Lower lobe of right lung (tissue), 2 donors: ENCODE results near the gene BCAR3. TPM values are rescaled to one million over a fixed set of nuclear protein-coding genes. Genes with fewer than 3 reads are reported as not detected.

Experiments used
- ATAC-seq, 2 donors: fragments of 200-7000 bp; cut with Tn5 transposase; one replicate each; pipeline ENCODE4 v1.9.1; 2020 to 2022; ENCODE audit warnings: mild to moderate bottlenecking in 2 of 2, moderate library complexity in 2 of 2
- DNase-seq: peaks from one replicate; pipeline ENCODE4 v3.0.0-alpha.2; 2020
- H3K27ac ChIP-seq: fragments of 200-600 bp; one replicate; pipeline ENCODE4 v1.8.0; 2022
- H3K27me3 ChIP-seq: fragments of 200-600 bp; one replicate; pipeline ENCODE4 v1.8.0; 2022; ENCODE audit warnings: low read depth
- H3K36me3 ChIP-seq: fragments of 200-600 bp; one replicate; pipeline ENCODE4 v1.8.0; 2022; ENCODE audit warnings: mild to moderate bottlenecking
- H3K4me1 ChIP-seq: fragments of 200-600 bp; one replicate; pipeline ENCODE4 v1.8.0; 2022
- H3K4me3 ChIP-seq: fragments of 200-600 bp; one replicate; pipeline ENCODE4 v1.8.0; 2022; ENCODE audit warnings: mild to moderate bottlenecking
- H3K9me3 ChIP-seq: fragments of 200-600 bp; one replicate; pipeline ENCODE4 v1.8.0; 2022
- CTCF ChIP-seq: fragments of 200-600 bp; IDR thresholded peaks from one replicate; pipeline ENCODE4 v1.8.0; 2022; ENCODE audit warnings: antibody characterized with exemption, mild to moderate bottlenecking
- intact Hi-C: fragments of 100-400 bp; cut with DNase I; formaldehyde crosslinking; loops from one replicate; pipeline ENCODE4 v1.11.0; 2022
- total RNA-seq: library from RNA; stranded (reverse); fragmentation: NEBNext Ultra II Directional; extraction: Animal tissue kit (Norgen Biotek cat#: 25700); gene quantifications from one replicate; pipeline ENCODE4 v1.2.1, GENCODE V29; 2021
- donor health status: DM: no; HTN: yes; CAD: no; lungs with severe emphysema.

The BCAR3 gene
- total RNA-seq, 1 donor from 2014 or later: 24.9 TPM

DNA sequence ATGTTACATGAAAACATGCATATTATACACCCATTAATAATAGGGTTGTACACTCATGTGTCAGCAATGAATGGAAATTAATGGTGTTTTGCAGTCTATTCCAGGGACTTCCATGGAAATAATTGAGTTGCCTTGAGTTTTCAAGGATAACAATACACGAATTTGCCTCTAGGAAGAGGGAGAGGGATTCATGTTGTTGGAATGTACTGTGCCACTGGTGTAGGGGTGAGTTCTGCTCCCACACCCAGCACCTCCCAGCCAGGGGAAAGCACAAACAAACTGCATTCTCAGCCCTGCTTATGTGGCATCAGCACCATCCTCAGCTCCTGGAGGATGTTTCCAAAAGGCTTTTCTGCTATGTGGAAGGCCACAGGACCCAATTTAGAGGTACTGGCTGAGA is 57.8 kb downstream of the BCAR3 start:
- no peaks in the 10 kb centered on the region for H3K9me3 ChIP-seq
- no peak overlapping the region for H3K4me3 ChIP-seq
- ATAC-seq (no peak), DNase-seq (no peak)
- peaks cover 19% of the 10 kb centered on the region for H3K4me1 ChIP-seq
- H3K27ac ChIP-seq: no peak overlapping the region
- no peaks in the 10 kb centered on the region for H3K27me3 ChIP-seq
- no peaks in the 10 kb centered on the region for H3K36me3 ChIP-seq
- TF ChIP-seq CTCF: no peak
- intact Hi-C loops: no loop called here

DNA sequence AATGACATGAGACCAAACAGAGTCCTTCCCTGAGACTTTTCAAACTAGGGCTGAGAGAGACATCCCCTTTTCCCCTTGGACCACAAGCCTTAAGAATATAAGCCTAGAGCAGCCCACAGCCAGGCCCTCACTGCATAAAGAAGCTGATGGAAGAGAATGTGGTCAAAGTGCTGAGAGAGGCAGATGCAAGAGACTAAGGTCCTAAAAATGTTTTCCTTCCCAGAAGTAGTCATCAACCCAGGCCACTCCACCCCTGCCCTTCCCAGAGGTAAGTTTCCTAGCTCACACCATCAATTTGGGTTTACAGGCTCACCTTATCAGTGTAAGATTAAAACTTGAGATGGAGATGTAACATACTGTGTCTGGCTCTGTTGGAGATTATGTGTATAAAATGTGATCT is 58.2 kb downstream of the BCAR3 start:
- Histone ChIP-seq H3K4me3 (no peak overlapping the region), H3K27ac (no peak overlapping the region), H3K27me3 (no peaks in the 10 kb centered on the region), H3K4me1 (peaks cover 17% of the 10 kb centered on the region), H3K9me3 (no peaks in the 10 kb centered on the region), H3K36me3 (no peaks in the 10 kb centered on the region)
- no peak for TF ChIP-seq CTCF
- intact Hi-C loops: no loop called here
- ATAC-seq (no peak), DNase-seq (no peak)

DNA sequence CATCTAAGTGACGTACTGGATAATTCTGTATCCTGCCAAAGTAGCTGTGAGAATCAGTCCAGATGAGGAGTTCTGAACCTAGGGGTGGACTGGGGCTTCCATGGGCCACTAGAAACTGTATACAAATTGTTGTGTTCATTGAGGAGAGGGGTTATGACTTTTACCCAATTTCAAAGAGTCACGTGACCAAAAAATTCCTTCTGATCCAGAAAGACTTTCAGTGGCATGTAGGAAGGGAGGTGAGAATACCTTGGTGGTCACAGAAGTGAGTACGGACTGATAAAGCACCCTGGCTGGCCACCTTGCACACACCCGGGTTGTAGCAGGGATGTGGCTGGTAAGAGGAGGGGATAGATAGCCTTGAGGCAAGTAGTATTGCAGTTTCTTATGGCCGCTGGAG is 60.4 kb downstream of the BCAR3 start:
- no peaks in the 10 kb centered on the region for H3K9me3 ChIP-seq
- H3K36me3 ChIP-seq: no peaks in the 10 kb centered on the region
- H3K4me3 ChIP-seq: no peak overlapping the region
- ATAC-seq (no peak), DNase-seq (no peak)
- no peak for TF ChIP-seq CTCF
- intact Hi-C loops: no loop called here
- H3K27me3 ChIP-seq: no peaks in the 10 kb centered on the region
- peaks cover 35% of the 10 kb centered on the region for H3K4me1 ChIP-seq
- no peak overlapping the region for H3K27ac ChIP-seq

GRCh38 chr1:93620841-93621210 is 60.8 kb downstream of the BCAR3 start:
- peaks cover 35% of the 10 kb centered on the region for H3K4me1 ChIP-seq
- intact Hi-C loops: no loop called here
- no peak for ATAC-seq
- H3K27me3 ChIP-seq: no peaks in the 10 kb centered on the region
- no peaks in the 10 kb centered on the region for H3K9me3 ChIP-seq
- H3K36me3 ChIP-seq: no peaks in the 10 kb centered on the region
- no peak for TF ChIP-seq CTCF
- no peak overlapping the region for H3K4me3 ChIP-seq
- no peak for DNase-seq
- no peak overlapping the region for H3K27ac ChIP-seq

DNA sequence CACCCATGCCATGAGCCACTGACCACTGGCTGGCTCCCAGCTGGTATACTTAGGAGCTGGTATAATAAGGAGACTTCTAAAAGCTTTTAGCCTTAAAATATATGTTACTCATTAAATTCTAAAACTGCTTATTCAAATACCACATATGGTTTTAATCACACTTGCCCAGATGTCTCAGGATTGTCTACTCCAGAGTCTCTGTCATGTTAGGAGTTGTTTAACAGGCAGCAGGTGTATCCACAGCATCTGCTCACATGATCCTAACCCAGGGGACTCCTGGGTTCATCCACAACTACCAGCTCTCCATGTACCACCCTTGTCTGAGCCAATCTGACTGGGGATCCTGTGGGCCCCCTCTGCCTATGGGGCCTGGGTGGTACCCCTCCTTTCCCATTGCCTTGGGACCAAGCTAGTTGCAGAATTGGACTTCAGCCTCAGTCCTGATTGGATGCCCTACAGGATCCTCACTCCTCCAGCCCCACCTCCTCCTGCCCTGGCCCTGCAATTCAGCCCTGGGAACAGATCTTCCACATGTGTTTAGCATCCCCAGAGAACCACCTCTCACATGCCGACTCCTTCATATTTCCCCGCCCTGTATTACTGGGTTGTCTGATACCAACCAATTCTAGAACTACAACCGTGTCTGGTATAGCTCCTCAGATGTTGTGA is 61.3 kb downstream of the BCAR3 start:
- TF ChIP-seq CTCF: no peak
- Histone ChIP-seq H3K4me3 (no peak overlapping the region), H3K36me3 (no peaks in the 10 kb centered on the region), H3K9me3 (no peaks in the 10 kb centered on the region), H3K27ac (no peak overlapping the region), H3K27me3 (no peaks in the 10 kb centered on the region), H3K4me1 (peaks cover 32% of the 10 kb centered on the region)
- intact Hi-C loops: no loop called here
- no peak for DNase-seq
- ATAC-seq: no peak
